HT1080 (cell line): ENCODE results near the gene MAGI1. TPM values are rescaled to one million over a fixed set of nuclear protein-coding genes. Genes with fewer than 3 reads are reported as not detected.
A peak's percentile ranks its signal among the peaks of the same experiment; 100 is the strongest.

Source experiments
- DNase-seq: peaks from one replicate; pipeline ENCODE4 v3.0.0-alpha.2; 2015; ENCODE audit warnings: low read depth
- total RNA-seq: library from RNA; depleted of rRNA; stranded (reverse); fragments of >200 nt; shearing (Covaris generic); gene quantifications from 2 replicates; pipeline ENCODE4 v1.2.3, GENCODE V29; 2014

Gene MAGI1
- total RNA-seq, 1 experiment from 2014 or later = 15.2 TPM

- DNase-seq = no peak
These were observed 594.8 kb downstream of the MAGI1 start for GRCh38 chr3:65443739-65444446.

DNA sequence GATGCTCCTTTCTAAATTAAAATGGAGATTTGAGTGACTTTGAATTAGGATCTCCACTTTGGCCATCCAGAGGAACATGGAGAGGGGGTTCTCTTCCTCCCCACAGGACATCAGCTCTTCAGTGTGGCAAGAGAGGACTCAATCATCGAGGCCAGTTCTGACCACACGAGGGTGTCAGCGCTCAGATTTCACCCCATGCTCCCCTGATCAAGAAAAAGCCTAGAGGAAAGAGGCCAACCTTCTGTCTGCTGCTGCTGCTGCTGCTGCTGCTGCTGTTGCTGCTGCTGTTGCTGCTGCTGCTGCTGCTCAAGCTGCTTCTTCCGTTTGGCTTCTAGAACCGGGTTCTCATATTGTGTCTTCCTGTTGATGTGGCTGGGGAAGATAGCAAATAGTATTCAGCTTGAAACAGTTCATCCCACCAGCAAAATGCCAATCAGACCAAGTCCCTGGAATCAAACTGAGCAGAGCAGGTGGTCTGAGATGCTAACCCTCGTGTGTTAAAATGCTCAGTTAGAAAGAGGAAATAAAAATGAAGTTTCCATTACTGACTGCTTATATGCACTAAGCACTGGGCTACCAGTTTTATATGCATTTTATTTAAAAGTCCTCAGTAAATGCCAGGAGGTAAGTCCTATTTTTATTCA is 599.0 kb downstream of the MAGI1 start:
- DNase-seq = peak; percentile 69

- no peak for DNase-seq
These were observed 600.1 kb downstream of the MAGI1 start for GRCh38 chr3:65438612-65439011.

DNA sequence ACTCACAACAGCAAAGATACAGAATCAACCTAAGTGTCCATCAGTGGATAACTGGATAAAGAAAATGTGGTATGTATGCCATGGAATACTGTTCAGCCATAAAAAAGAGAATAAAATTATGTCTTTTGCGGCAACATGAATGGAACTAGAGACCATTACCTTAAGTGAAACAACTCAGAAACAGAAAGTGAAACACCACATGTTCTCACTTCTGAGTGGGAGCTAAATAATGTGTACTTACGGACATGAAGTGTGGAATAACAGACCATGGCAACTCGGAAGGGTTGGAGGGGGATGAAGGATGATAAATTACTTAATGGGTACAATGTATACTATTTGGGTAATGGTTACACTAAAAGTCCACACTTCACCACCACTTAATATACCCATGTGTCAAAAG is 600.6 kb downstream of the MAGI1 start:
- DNase-seq = no peak

DNA sequence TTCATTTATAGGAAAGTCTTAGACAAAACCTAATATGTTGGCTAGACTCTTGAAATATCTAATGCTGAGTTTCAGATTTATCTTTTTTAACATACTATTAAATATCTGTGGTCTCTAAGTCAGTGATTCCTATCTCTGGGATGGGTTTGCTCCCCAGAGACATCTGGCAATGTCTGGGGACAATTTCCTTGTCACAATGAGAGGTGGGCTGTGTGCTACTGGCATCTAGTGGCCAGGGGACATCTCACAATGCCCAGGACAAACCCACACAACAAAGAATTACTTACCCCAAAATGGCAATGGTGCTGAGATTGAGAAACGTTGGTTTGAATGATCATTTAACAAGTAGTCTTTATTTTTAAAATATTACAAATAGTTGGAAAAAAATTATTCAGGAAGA is 602.1 kb downstream of the MAGI1 start:
- DNase-seq = peak; percentile 46

DNA sequence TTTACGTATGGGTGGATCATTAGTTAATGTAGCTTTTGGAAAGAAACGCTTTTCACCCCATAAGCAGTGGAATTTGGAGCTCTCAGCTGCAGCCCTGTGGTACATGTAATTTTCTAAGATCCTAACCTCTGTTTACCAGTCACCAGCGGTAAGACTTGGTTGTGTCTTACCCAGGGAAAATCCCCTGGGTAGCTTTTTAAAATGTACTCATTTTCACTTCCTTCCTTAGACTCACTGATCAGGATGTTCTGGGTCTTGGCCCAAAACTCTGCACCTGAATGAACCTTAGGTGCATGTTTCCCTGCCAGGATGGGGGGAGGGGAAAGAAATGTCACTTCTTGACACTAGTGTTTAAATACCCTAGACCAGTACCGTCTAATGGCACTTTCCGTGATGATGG is 605.2 kb downstream of the MAGI1 start:
- DNase-seq = no peak

- no peak for DNase-seq
These were observed 606.2 kb downstream of the MAGI1 start for GRCh38 chr3:65432388-65433003.

- peak; percentile 18 for DNase-seq
These were observed 612.8 kb downstream of the MAGI1 start for GRCh38 chr3:65425880-65426279.

- no peak for DNase-seq
These were observed 616.6 kb downstream of the MAGI1 start for GRCh38 chr3:65422154-65422553.

- DNase-seq = no peak
These were observed 619.5 kb downstream of the MAGI1 start for GRCh38 chr3:65419233-65419632.

DNA sequence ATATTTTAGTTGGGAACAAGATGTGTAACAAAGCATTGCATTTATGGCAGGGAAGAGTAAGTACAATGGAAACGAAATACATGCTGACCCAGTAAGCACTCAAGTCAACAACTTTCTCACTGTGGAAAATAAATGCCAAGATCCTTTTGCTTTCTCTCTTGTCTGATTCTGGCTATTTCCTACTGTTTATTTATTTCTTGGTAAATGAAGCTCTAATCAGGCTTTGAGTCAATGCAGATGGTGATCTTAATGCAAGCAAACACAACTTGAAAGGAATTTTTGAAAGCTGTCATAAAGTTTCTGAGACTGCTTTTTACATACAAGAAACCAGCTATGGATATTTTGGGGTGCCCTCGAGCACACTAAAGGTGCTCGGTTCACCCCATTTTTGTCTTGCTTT is 624.8 kb downstream of the MAGI1 start:
- DNase-seq = no peak

DNA sequence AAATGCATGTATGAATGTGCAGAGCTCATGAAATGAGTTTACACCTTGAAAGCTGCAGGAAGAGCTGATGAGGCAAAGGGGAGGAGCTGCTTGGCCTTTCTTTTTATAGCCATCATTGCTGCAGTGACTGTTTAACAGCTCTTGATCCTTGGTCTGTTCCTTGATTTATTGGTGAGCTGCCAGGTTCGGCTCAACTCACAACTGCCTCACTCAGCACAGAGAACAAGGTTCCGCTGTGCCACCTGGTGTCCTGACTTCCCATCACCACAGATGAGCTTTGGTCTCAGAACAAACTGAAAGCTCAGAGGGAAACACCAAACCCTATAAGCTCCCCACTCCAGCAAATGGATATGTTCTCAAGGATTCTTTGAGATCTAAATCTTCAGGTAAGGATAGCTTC is 626.1 kb downstream of the MAGI1 start:
- DNase-seq = peak; percentile 23

GRCh38 chr3:65411367-65411766 is 627.4 kb downstream of the MAGI1 start:
- no peak for DNase-seq

DNA sequence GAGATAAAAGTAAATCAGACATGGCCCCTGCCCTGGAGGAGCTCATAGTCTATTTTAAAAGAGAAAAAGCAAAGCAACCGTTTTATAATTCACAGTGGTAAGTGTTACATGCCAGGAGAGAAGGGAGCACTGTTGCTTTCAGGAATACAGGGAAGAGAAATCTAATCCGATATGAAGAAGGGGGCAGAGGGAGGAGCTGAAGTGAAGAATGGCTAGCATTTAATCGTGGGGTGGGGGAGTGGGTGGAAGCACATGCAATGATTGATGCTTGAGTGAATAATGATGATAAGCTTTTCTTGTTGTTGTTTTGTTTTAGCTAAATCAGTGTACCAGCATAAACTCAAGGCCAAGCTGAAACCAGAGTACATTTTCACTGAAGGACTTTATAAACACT is 629.5 kb downstream of the MAGI1 start:
- DNase-seq = no peak

DNA sequence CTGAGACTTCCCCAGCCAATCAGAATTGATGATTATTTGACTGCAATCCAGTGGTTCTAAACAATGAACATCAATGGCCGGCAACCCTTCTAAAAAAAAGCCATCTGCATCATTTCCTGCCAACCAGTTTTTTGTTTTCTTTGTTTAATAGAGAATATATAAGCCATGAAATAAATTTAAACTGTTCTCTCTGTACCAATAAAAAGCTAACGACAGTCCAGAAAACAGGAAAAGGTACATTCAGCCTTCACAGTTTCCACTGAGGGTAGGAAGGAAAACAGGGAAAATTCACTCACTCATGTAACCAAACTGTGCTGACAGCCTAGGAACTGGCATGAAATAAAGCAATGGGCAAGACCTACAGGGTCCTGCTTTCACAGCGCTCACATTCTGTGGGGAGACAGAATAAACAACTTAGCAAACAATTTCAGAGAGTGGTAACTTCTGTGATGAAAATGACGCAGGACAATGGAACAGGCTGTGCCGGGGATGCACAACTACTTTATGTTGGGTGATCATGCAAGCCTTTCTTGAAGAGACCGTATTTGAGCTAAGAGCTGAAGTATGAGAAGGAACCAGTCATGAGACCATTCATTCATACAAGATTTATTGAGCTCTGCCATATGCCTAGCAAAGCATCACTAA is 630.1 kb downstream of the MAGI1 start:
- no peak for DNase-seq

DNA sequence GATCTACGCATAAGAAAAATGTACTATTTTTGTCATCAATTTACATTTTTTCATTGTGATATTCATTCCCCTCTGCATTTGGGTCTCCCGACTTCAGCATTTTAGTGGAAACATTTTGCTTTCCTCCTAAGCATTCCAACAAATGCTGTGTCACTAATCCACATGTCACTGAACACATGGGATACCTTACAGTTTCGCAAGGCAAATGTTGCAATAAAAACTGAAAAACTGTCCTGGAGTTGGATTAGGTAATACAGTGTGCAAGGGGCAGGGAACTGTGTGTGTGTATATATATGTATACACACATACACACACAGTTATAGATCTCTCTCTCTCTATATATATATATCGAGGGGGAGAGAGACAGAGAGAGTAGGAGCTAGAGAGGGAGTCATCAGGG is 632.2 kb downstream of the MAGI1 start:
- DNase-seq = no peak

DNA sequence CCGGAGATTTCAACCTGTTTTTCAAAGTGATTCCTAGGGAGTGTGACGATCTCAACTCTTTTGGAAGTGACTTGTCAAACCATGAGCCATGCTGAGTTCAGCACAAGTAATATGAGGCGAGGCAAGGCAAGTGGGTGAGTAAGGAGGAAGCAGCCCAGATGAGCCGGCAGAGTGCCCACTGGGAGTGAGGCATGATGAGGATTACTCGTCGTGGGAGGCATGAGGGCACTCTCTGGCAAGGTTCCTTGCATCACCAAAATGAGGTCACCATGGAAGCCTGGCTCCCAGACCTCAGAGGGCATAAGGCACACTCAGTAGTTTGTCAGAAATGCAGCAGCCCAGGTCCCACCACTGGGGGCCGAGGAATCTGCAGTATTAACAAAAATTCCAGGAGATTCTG is 636.1 kb downstream of the MAGI1 start:
- DNase-seq = peak; percentile 99

GRCh38 chr3:65401359-65402305 is 637.1 kb downstream of the MAGI1 start:
- DNase-seq = no peak

- no peak for DNase-seq
These were observed 637.8 kb downstream of the MAGI1 start for GRCh38 chr3:65400899-65401298.

- peak; percentile 68 for DNase-seq
These were observed 639.8 kb downstream of the MAGI1 start for GRCh38 chr3:65398953-65399352.

GRCh38 chr3:65396078-65396477 is 642.6 kb downstream of the MAGI1 start:
- no peak for DNase-seq
